Activated naive CD8-positive, alpha-beta T cell treated with anti-CD3 and anti-CD28 coated beads, Interleukin-2, amount 50 U/mL, for 16 hours (primary cell): ENCODE measurements around the gene NAPA.

Experiments used
- DNase-seq: peaks from one replicate; pipeline ENCODE4 v3.0.0-alpha.2; 2020; ENCODE audit warnings: low read depth, low spot score

The NAPA gene

DNA sequence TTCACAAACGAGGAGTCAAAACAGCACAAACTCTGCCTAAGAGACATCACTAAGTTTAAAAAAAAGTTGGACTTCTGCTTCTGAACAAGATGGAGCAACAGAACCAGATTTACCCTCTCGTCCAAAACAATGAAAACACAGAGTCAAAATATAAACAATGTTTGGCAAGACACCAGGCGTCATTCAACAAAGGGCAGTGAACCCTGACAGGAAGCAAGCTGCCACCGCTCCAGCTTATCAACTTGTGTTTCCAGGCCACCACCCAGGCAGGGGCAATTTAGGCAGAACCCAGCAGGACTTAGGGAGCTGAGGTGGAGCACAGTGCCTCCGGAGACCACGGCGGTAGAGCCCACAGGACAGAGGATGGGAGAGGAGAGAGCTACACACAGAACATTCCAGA, 8.6 kb upstream of the NAPA start:
- DNase-seq, result no peak

DNA sequence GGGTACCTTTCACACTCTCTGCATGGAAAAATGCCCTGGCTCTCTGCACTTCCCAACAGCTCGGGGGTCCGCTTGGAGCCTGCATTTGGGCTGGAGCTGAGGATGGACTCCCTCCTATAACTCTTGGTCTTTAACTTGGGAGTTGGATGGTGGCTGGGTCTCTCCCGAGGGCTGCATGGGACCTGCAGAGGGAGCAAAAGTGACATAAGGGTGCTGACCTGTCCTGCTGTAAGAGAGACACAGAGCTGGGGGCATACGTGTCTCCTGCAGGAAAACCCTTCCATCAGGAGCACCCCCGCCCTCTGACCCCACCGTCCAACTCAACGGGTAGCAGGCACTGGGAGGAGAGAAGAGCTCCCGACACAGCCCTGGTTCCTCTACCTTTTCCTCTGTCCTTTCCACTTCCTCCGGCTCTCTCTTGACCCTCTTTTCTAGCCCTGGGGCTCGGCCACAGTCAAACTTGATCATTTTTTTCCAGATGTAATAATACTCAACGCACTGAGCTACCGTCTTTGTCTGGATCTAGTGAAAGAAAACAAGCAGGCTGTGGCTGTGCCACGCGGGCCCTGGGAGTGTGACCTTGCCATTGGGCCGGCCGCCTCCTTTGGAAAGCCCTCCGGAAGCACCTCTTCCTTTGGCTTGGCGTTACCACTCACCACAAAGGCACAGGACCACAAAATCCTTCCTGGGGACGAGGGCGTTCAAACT, 6.8 kb upstream of the NAPA start:
- DNase-seq, result no peak

DNA sequence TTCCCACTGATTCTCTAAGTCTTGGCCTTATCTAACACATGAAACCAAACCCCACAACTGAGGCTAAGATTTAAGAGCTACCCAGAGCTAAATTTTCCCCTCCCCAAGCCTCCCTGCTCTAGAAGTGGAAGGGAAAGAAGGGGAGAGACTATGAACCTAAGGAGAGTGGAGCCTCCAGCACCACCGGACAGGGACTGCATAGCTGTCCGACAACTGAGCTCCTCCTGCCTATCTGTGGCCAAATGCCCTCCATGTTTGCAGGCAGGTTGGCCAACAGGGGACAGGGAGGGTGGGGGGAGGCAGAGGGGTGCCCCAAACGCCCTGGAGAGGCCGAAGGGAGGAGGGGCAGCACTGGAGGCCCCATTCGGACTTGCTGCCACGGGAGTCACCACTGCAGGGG, 6.0 kb upstream of the NAPA start:
- DNase-seq, result no peak

DNA sequence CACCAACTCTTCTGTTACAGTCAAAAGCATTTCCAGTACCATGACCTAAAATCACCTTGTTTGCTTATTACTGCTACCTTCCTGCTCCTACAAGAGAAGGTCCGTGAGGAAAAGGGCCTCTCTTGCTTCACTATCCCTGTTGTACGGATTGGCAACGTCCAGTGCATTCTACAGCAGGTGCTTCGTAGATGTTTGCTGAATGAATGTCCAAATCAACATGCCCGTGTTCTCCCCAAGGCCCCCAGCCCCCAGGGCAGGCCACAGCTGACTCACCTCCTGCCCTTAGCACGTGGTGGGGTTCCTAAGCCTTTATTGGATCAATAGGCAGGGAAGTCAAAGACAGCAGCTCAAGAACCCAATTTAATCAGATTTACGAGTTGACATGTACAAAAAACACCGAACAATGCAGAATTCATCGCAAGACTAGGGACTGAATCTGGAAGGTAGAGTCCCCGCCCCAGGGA, 5.5 kb upstream of the NAPA start:
- DNase-seq, result no peak

DNA sequence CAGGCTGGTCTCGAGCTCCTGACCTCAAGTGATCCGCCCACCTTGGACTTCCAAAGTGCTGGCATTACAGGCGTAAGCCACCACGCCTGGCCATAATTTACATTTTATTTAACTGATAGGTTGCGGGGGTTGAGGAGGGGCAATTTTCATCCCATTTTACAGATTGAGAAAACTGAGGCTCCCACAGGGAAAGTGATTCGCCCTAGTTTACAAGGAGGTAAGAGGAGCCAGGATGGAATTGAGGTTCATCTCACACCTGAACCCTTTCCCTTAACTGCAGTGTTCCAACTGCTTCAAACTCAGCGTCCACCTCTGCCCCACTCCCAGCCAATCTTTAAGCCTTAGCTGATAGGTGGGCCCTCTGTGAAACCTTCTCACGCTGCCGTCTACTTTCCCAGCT, 4.0 kb upstream of the NAPA start:
- DNase-seq, result no peak

DNA sequence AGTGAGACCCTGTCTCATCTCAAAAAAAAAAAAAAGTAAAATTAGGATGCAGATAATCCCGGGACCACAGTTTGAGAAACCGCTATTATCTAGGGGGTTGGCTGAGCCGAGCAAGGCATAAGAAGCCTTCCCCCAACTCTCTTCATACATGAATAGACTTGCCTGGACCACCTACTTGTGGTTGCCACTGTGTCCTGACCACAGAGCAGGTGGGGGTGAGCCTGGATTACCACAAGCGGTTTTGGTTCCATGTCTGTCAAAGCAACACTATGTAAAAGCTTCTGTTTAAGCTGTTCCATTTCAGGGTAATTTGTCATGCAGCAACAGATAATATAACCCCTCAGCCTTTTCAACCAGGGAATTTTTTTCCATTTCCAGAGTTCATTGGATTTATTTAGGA, 3.3 kb upstream of the NAPA start:
- DNase-seq, result peak; percentile 65

DNA sequence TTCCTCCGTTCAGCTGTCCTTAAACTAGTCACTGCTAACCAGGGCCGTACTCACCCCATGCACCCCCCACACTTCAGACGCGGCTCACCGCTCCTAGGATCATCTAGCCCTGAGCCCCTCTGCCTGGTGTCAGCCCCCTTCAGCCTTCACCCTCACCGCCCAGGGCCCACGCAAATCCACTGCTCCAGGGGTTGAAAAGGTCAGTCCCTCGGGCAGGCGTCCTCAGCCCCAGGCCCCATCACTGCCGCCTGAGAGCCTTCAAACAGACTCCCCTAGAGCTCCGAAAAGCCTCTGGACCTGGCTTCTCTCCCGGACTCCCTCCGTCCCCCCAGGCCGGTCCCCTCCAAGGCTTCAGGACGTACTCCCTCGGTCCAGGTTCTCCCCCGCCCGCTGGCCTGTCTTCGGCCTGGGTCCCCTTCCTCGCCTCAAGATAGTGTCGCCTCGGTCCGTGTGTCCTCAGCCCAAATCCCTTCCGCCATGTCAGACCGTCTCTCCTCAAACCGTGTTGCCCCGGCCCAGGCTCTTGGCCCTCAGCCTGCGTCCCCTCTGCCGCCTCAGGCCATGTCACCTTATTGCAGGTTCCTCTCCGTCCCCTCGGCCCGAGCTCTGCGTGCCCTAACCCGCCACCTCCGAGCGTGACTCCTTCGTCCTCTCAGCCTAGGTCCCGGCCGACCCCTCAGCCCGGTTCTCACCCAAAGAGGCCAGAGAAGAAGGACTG, 553 bp downstream of the NAPA start:
- no peak for DNase-seq

DNA sequence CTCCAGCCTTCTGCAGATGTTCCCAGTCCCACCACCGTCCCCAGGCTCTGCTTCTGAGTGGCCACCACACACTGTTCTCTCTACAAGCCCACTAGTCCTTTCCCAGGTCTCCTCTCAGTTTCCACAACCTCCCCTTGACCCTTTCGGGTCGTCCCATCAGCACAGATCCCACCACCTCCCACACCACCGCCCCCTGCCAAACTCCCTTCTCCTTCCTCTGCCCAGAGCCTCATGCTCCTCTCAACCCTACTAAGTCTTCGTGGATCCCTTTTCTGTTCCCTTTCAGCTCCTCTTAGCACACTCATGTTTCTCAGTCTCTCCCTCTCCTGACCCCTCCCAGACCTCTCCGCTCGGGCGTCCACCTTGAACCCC, 1.9 kb downstream of the NAPA start:
- no peak for DNase-seq

DNA sequence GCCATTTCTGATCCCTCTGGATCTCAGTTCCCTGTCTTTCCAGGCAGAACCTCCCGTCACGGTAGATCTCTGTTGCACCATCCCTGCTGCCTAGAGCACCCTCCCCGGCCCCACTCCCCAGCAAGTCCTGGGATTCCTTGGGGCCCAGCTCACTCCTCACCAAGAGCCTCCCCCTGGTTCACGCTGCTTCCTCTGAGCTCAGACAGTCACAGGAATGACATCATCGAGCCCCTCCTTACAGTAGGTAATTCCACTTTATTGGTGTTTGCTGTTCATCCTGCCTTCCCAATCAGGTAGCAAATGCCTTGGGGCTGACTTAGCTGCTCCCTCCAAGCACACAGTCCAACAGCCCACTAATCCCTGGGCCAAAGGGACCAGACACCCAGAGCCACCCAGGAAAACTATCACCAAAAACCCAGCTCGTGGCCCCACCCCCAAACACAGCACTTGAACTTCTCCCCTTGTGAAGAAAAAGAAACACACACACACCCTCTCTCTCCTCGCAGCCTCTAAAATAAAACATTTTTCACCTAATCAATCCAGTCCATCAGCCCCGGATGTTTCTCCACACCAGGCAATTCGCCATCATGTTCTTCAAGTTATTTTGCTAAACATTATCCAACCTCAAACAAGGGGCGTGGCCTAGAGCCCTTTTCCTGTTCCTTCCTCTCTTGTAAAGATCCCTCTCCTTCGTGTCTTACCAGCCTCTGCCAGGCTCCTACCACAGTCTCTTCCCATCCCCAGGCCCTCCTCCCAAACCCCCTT, 2.5 kb downstream of the NAPA start:
- no peak for DNase-seq

DNA sequence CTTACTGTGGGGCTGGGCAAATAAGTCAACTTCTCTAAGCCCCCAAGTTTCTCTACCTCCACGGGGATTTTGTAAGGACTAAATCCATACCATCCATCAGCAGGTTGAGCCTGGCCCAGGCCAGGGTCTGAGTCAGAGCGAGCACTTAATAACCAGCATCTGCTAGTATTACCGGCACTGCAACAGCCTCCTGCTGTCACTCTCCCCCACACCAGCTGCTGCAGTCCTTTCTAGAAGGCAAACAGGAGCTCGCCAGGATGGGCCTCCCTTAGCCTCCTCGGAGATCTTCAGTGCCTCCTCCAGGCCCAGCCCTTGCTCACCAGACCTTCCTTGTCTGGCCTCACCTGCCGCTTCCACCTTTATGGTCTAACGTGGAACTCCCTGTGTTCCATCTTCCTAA, 3.2 kb downstream of the NAPA start:
- DNase-seq, result no peak

DNA sequence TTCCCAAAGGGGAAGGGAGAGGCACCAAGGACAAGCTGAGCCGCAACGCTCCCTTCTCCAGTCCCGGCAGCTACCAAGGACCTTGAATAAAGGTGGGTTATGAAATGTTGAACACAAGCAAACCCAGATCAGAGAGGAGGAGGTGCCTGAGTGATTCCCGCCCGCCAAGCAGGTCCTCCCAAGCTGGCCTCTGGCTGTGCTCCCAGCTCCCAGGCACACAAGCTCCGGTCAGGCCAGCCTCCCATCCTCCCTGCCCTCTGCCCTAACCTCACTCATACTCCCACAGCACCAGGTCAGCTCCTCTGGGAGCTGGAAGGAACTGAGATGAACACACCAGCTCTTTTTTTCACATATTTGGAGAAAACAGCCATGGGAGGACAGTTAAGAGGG, 3.7 kb downstream of the NAPA start:
- no peak for DNase-seq

DNA sequence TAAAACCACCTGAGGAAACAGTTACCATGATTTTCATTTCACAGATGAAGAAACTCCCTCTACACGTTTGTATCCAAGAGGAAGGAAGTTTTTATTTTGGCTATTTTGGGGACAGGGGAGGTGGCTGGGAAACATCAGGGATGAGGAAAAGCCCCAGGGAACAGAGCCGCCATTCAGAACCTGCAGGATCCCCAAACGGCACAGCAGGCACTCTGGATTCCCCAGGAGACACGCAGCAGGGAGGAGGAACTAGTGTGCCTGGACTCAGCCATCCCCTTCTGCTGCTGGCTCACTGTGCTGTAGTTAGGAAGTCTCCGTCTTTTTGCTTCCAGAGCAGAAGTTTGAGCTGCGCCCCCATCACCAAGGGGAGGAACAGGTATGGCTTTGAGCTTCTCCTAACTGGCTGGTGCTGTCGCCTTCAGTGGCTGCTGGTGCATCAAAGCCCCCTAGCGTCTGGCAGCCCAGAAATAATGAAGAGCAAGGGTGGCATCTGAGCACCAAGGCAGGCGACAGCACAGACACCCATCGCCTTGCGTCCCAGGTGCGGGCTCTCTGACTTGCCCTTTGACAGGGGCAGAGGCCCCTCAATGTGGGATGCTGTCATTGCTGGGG, 4.2 kb downstream of the NAPA start:
- DNase-seq, result no peak

DNA sequence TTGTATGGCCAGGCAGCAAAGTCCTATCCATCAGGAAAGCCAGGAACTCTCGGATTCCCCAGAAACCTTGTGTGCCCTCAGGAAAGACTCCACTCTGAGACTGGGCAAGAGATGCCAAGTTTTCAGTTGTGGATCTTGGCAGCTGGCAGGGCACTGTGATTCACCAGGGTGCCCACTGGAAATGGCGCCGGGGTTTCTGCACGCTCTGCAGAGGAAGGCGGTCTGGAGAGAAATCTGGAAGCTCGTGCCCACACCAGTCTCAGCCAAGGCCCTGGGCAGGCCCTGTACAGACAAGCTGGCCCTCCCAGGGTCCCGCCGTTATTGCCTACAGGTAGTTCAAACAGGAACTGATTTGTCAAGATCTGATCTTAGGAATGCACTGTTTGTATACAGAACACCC, 4.9 kb downstream of the NAPA start:
- DNase-seq, result no peak

DNA sequence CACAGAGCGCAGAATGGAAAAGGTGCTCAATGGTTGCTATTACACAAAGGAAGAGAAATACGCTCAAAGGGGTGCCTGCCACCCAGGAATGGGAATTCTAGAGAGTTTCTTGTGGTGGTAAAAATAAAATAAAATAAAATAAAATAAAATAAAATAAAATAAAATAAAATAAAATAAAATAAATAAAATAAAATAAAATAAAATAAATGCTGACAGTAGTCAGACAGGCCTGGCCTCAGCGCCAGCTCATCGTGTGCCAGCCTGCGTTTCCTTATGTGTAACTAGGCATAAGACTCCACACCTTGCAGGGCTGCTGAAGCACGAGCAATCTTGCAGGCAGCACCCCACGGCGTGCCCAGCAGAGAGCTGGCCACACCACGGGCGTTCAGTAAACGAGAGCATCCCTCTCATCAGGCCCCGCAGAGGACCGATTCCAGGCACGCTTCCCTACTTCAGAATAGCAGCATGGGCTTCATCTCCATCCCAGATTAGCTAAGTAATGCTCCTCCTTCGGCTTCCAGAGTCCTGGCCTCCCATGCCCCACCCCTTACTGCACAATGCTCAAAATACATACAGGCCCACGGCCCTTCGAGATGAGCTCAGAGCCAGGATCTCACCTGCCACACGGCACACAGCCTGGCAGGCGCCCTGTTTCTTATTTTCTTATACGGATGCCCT, 5.6 kb downstream of the NAPA start:
- DNase-seq, result no peak

DNA sequence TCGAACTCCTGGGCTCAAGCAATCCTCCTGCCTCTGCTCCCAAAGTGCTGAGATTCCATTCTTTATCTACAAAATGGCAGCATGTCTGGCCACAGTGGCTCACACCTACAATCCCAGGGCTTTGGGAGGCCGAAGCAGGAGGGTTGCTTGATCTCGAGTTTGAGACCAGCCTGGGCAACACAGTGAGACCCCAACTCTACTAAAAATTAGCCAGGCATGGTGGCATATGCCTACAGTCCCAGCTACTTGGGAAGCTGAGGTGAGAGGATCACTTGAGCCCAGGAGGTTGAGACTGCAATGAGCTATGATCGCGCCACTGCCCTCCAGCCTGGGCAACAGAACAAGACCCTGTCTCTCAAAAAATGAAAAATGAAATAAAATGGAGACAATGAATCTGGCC, 6.1 kb downstream of the NAPA start:
- DNase-seq, result no peak

DNA sequence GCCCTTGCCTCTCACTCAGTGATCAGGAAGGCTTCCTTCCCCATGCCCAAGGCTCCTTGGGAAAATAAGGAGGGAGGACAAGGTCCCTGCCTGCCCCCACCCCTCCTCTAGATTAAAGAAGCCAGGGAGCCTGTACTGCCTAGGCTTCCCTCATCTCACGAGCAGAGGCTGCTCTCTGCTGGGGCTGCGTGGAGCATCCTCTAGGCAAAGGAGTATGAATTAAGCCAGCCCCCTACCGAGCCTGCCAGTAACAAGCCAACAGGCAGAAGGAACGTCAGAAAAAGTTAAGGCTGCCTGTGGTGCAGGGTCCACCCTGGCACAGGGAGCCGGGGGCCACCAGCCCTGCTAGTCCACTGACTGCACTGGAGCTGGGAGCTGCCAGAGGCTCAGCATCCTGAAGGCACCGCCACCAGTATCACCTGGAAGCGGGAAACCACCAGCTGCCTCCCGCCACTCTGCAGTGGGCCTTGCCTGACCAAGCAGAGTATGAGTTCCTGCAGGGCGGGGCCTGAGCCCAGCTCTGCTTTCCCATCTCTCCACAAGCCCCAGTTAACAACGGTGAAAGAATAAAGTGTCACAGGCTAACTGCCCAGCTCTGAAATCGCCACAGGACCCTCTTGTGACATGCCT, 6.8 kb downstream of the NAPA start:
- DNase-seq, result no peak

DNA sequence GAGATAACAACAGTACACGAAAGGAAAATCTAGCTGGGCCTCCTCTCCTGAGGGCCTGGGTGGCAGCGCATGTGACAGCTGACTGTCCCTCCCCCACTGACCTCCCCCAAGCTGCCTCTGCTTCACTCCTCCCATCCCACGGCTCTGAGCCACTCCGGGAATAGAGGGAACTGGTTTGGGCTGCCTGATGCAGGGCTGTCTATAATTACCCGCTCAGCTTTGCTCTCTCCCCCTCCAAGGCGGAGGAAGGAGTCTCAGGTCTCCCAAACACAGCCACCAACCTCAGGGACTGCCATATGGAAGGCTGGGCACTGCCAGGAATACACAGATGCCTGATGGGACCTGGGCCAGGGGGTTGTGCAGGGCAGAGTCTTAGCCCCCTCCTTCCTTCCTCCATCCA, 7.9 kb downstream of the NAPA start:
- no peak for DNase-seq

DNA sequence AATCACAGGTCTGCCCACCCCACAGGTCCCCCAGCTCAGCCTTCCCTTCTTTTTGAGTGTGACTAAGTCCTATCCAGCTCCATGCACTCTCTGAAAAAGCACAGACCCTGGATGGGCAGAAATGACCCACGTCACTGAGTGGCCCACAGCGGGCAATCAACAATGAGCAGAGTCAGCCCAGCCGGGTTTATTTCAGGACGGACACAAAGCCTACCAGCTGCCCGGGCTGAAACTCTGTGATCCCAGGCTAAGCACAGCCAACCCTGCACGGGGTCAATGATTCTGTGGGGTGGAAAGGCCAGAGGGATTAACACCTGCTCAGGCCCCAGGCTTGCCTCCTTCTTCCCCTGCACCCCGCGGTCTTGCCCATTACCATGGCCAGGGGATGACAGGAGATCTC, 8.4 kb downstream of the NAPA start:
- no peak for DNase-seq

DNA sequence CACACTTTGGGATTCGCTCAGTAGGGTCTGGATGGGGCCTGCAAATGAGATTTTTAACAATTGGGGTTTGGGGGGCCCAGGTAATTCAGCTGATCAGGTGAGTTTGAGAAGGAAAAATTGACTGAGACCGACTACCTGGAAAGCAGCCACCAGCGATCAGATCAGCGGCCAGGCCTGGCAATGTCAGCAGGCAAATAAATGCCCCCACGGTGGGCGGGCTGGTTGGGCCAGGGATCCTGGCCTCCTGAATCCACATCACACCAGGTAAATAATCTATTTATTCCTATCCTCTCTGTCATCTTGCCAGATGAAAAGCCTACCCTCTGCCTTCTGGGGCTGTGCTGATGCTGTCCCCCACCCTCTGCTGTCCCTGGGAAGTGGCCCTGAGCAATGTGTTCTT, 9.4 kb downstream of the NAPA start:
- DNase-seq, result no peak

DNA sequence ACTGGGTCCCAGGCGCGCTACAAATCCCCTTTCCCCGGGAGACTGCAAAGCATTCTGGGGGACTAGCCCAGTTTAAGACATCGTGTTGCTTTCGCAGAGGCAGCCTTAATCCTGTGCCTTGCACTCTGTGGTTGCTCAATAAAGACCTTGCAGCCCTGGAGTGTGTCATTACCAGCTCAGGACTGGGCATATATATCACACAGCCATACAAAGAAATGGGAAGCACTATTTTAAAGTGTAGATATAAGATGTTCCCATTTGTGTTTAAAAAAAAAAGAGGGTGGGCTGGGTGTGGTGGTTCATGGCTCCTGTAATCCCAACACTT, 11.1 kb downstream of the NAPA start:
- DNase-seq, result no peak

DNA sequence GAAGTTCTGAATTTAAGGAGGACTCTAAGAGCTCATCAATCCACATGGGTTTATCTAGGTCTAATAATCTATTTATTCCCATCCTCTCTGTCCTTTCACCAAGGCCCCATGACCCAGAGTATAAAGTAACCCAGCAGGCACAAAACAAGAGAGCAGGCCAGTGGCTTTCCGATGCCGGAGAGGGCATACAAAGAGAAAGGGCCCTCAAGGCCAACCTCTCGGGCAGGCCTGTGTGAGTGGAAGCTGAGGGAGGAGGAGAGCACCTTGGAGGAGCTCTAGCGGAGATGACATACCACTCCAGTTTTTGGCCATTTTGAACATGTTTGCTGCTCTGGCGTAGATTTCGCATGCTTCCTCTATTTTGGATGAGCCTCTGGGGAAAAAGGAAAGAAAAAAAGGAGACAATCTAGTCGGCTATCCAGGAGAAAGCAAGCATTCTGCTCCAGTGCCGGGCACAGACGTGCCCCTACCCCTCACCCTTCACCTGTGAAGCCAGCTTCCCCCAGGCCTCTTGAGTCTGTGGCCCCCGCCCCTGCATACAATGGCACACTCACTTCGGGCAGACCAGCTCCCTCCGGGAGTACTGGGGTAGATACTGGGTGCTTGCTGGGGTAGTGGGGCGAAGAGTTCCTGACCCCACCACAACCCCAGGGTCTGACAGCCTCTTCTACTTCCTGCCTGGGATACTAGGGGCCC, 11.6 kb downstream of the NAPA start:
- DNase-seq, result no peak
